NCI-H446 treated with DMSO at 0.1 percent for 48 hours (cell line): ENCODE results near the gene RAE1.

Experiments used
- DNase-seq: peaks from one replicate; lab custom pipeline; 2025; lab: John Stamatoyannopoulos, UW

The RAE1 gene

GRCh38 chr20:57400231-57400701, 49.2 kb downstream of the RAE1 start:
- no peak for DNase-seq

- DNase-seq: no peak
Measured at GRCh38 chr20:57400821-57401564, 49.9 kb downstream of the RAE1 start.

- DNase-seq: no peak
Measured at GRCh38 chr20:57401565-57401918, 50.5 kb downstream of the RAE1 start.

- no peak for DNase-seq
Measured at GRCh38 chr20:57402206-57403125, 51.4 kb downstream of the RAE1 start.

GRCh38 chr20:57403216-57403615, 52.2 kb downstream of the RAE1 start:
- no peak for DNase-seq

- no peak for DNase-seq
Measured at GRCh38 chr20:57404006-57404405, 53.0 kb downstream of the RAE1 start.

- no peak for DNase-seq
Measured at GRCh38 chr20:57404419-57405072, 53.5 kb downstream of the RAE1 start.

GRCh38 chr20:57405236-57406016, 54.4 kb downstream of the RAE1 start:
- no peak for DNase-seq

- DNase-seq: no peak
Measured at GRCh38 chr20:57407541-57407956, 56.5 kb downstream of the RAE1 start.

GRCh38 chr20:57408131-57408530, 57.1 kb downstream of the RAE1 start:
- DNase-seq: no peak

GRCh38 chr20:57408536-57409233, 57.6 kb downstream of the RAE1 start:
- DNase-seq: no peak

GRCh38 chr20:57409316-57409671, 58.2 kb downstream of the RAE1 start:
- DNase-seq: no peak

GRCh38 chr20:57409672-57410397, 58.8 kb downstream of the RAE1 start:
- no peak for DNase-seq

GRCh38 chr20:57410398-57410920, 59.4 kb downstream of the RAE1 start:
- no peak for DNase-seq

GRCh38 chr20:57410924-57411323, 59.9 kb downstream of the RAE1 start:
- no peak for DNase-seq

GRCh38 chr20:57411406-57412283, 60.6 kb downstream of the RAE1 start:
- no peak for DNase-seq

- DNase-seq: no peak
Measured at GRCh38 chr20:57412347-57413029, 61.4 kb downstream of the RAE1 start.

GRCh38 chr20:57413986-57414385, 62.9 kb downstream of the RAE1 start:
- no peak for DNase-seq
